HCT116 (cell line): ENCODE data around the gene KMT2E. TPM values are rescaled to one million over a fixed set of nuclear protein-coding genes. Genes with fewer than 3 reads are reported as not detected.

Experiments used
- ATAC-seq: fragments of 200-7000 bp; cut with Tn5 transposase; 2 replicates; pipeline ENCODE4 v1.9.1; 2020; ENCODE audit warnings: mild to moderate bottlenecking, moderate library complexity
- BruUV-seq: library from RNA; stranded (reverse); fragments of 400-500 nt; replicated peaks from 2 replicates; lab custom pipeline; 2021; lab: Mats Ljungman, UMichigan
- CTCF ChIA-PET: fragments of 300-600 bp; sonication (Branson Sonifier 250); formaldehyde crosslinking; loops from one replicate; lab custom pipeline; 2021; ENCODE audit warnings: antibody characterized with exemption; lab: Charles Lee
- POLR2A ChIA-PET: fragments of 300-600, 350-600 bp; sonication (Branson Sonifier 250); formaldehyde crosslinking; loops from one replicate; lab custom pipeline; 2021; ENCODE audit warnings: antibody characterized with exemption; lab: Charles Lee
- RAD21 ChIA-PET, 2 experiments: fragments of 300-600 bp; sonication (Branson Sonifier 250); formaldehyde crosslinking; loops; one replicate each; lab custom pipeline; 2023; ENCODE audit warnings: low total read pairs in 2 of 2; ENCODE audit not compliant: uncharacterized antibody in 2 of 2, unreplicated experiment in 2 of 2, low non-redundant PET in 1 of 2; lab: Charles Lee
- DNase-seq: peaks from one replicate; pipeline ENCODE4 v3.0.0-alpha.2; 2010; ENCODE audit warnings: low read depth, low spot score
- H2AFZ ChIP-seq: fragments of 200-600 bp; shearing (Covaris generic), sonication (generic); 2 replicates; pipeline ENCODE4 v1.6.1; 2017; ENCODE audit warnings: low read depth, mixed run types, mixed read lengths, antibody characterized with exemption, low read length; ENCODE audit not compliant: poor library complexity, severe bottlenecking
- H3K27ac ChIP-seq: 2 replicates; pipeline ENCODE4 v1.5.1; 2012; ENCODE audit warnings: low read depth, low read length
- H3K27me3 ChIP-seq: fragments of 200-600 bp; sonication (generic); 2 replicates; pipeline ENCODE4 v1.6.1; 2016; ENCODE audit warnings: mixed run types, low read length, mixed read lengths; ENCODE audit not compliant: insufficient read depth
- H3K36me3 ChIP-seq, 2 experiments: fragments of 200-500 bp in 1 of 2; fragments of 200-600 bp in 1 of 2; sonication (Bioruptor generic) in 1 of 2; sonication (generic) in 1 of 2; 2 replicates each; pipeline versions ENCODE4 v1.5.1 to v1.6.1; 2014 to 2016; ENCODE audit warnings: low read length in 2 of 2, inconsistent platforms in 1 of 2, mixed read lengths in 1 of 2, mixed run types in 1 of 2; ENCODE audit not compliant: insufficient read depth in 2 of 2, control insufficient read depth in 1 of 2
- H3K4me1 ChIP-seq, 2 experiments: fragments of 200-600 bp in 1 of 2; sonication (generic) in 1 of 2; 2 replicates each; pipeline versions ENCODE4 v1.5.1 to v1.6.1; 2012 to 2017; ENCODE audit warnings: low read length in 2 of 2, inconsistent platforms in 1 of 2, mild to moderate bottlenecking in 1 of 2, mixed read lengths in 1 of 2, mixed run types in 1 of 2, moderate library complexity in 1 of 2; ENCODE audit not compliant: insufficient read depth in 2 of 2, control insufficient read depth in 1 of 2
- H3K4me2 ChIP-seq: fragments of 200-600 bp; sonication (generic); 2 replicates; pipeline ENCODE4 v1.6.1; 2017; ENCODE audit warnings: mixed run types, low read length, mixed read lengths
- H3K4me3 ChIP-seq, 2 experiments: fragments of 200-600 bp in 1 of 2; sonication (generic) in 1 of 2; replicated peaks in 1 of 2; 2 replicates each; pipeline ENCODE4 v1.5.1; 2011 to 2016; ENCODE audit warnings: low read length in 2 of 2, control low read depth in 1 of 2, low read depth in 1 of 2, mild to moderate bottlenecking in 1 of 2, mixed read lengths in 1 of 2, mixed run types in 1 of 2
- H3K79me2 ChIP-seq: fragments of 200-600 bp; sonication (generic); 2 replicates; pipeline ENCODE4 v1.6.1; 2017; ENCODE audit warnings: mild to moderate bottlenecking, mixed run types, low read length, moderate library complexity, mixed read lengths; ENCODE audit not compliant: insufficient read depth
- H3K9ac ChIP-seq: fragments of 200-600 bp; sonication (generic); 2 replicates; pipeline ENCODE4 v1.6.1; 2016; ENCODE audit warnings: low read length, mixed read lengths
- H3K9me2 ChIP-seq: fragments of 200-600 bp; sonication (generic), shearing (Covaris generic); 2 replicates; pipeline ENCODE4 v1.6.1; 2017; ENCODE audit warnings: mixed run types, mild to moderate bottlenecking, moderate library complexity; ENCODE audit not compliant: insufficient read depth
- H3K9me3 ChIP-seq, 2 experiments: fragments of 200-500 bp in 1 of 2; fragments of 200-600 bp in 1 of 2; sonication (Bioruptor generic) in 1 of 2; sonication (generic) in 1 of 2; 2 replicates each; pipeline ENCODE4 v1.6.1; 2014 to 2017; ENCODE audit warnings: low read length in 2 of 2, mixed read lengths in 2 of 2, inconsistent platforms in 1 of 2, low read depth in 1 of 2, mild to moderate bottlenecking in 1 of 2, mixed run types in 1 of 2, moderate library complexity in 1 of 2; ENCODE audit not compliant: control insufficient read depth in 1 of 2, insufficient read depth in 1 of 2
- H4K20me1 ChIP-seq: fragments of 200-600 bp; sonication (generic), shearing (Covaris generic); 2 replicates; pipeline ENCODE4 v1.6.1; 2017; ENCODE audit warnings: mixed run types, mild to moderate bottlenecking, moderate library complexity; ENCODE audit not compliant: insufficient read depth
- ATF3 ChIP-seq: IDR thresholded peaks from 2 replicates; pipeline ENCODE4 v1.6.1; 2012
- CBX3 ChIP-seq: IDR thresholded peaks from 2 replicates; pipeline ENCODE4 v1.6.1; 2012; ENCODE audit warnings: low read depth
- CEBPB ChIP-seq: IDR thresholded peaks from 2 replicates; pipeline ENCODE4 v1.6.1; 2012; ENCODE audit warnings: low read depth
- CTCF ChIP-seq, 3 experiments: fragments of 200-600 bp in 1 of 3; sonication (generic) in 1 of 3; IDR thresholded peaks in 2 of 3; conservative IDR thresholded peaks in 1 of 3; 2 replicates each; pipeline ENCODE4 v1.5.1; 2012 to 2017; ENCODE audit warnings: low read depth in 2 of 3, low read length in 2 of 3, antibody characterized with exemption in 1 of 3, borderline replicate concordance in 1 of 3, control low read depth in 1 of 3, mild to moderate bottlenecking in 1 of 3, mixed read lengths in 1 of 3, mixed run types in 1 of 3, moderate library complexity in 1 of 3; ENCODE audit not compliant: insufficient read depth in 1 of 3
- EGR1 ChIP-seq: IDR thresholded peaks from 2 replicates; pipeline ENCODE4 v1.6.1; 2012; ENCODE audit warnings: low read depth
- ELF1 ChIP-seq: IDR thresholded peaks from 2 replicates; pipeline ENCODE4 v1.6.1; 2012; ENCODE audit warnings: low read depth, borderline replicate concordance
- EZH2phosphoT487 ChIP-seq: fragments of 200-600 bp; IDR thresholded peaks from 2 replicates; pipeline ENCODE4 v1.6.1; 2018; ENCODE audit warnings: antibody characterized with exemption, borderline replicate concordance
- MAX ChIP-seq: IDR thresholded peaks from 2 replicates; pipeline ENCODE4 v1.6.1; 2012
- POLR2A ChIP-seq: IDR thresholded peaks from 2 replicates; pipeline ENCODE4 v1.7.0; 2011; ENCODE audit warnings: borderline replicate concordance; ENCODE audit not compliant: insufficient read depth, insufficient read length; ENCODE audit errors: extremely low read depth
- POLR2AphosphoS5 ChIP-seq: IDR thresholded peaks from 2 replicates; pipeline ENCODE4 v1.6.1; 2011; ENCODE audit warnings: mild to moderate bottlenecking, low read depth, low read length, moderate library complexity
- RAD21 ChIP-seq: IDR thresholded peaks from 2 replicates; pipeline ENCODE4 v1.6.1; 2012; ENCODE audit warnings: low read depth, mild to moderate bottlenecking
- SIN3A ChIP-seq: IDR thresholded peaks from 2 replicates; pipeline ENCODE4 v1.6.1; 2012; ENCODE audit warnings: low read depth
- SP1 ChIP-seq: IDR thresholded peaks from 2 replicates; pipeline ENCODE4 v1.6.1; 2012; ENCODE audit warnings: low read depth
- SRF ChIP-seq: IDR thresholded peaks from 2 replicates; pipeline ENCODE4 v1.6.1; 2012; ENCODE audit warnings: low read depth
- TCF7L2 ChIP-seq: IDR thresholded peaks from 2 replicates; pipeline ENCODE4 v1.7.0; 2011; ENCODE audit warnings: borderline replicate concordance, inconsistent platforms; ENCODE audit not compliant: insufficient read depth, insufficient read length; ENCODE audit errors: extremely low read depth
- YY1 ChIP-seq: IDR thresholded peaks from 2 replicates; pipeline ENCODE4 v1.6.1; 2011; ENCODE audit warnings: low read length, low read depth, moderate library complexity, mild to moderate bottlenecking; ENCODE audit not compliant: insufficient replicate concordance; ENCODE audit errors: extremely low read depth
- ZBTB33 ChIP-seq: IDR thresholded peaks from 2 replicates; pipeline ENCODE4 v1.6.1; 2011; ENCODE audit warnings: mild to moderate bottlenecking, low read length, moderate library complexity; ENCODE audit not compliant: insufficient replicate concordance; ENCODE audit errors: extremely low read depth
- ZFX ChIP-seq: fragments of 450-650 bp; IDR thresholded peaks from 2 replicates; pipeline ENCODE4 v1.6.1; 2017
- intact Hi-C: fragments of 100-400 bp; cut with micrococcal nuclease; formaldehyde crosslinking; loops from 2 replicates; pipeline ENCODE4 v1.10.0; 2022
- total RNA-seq: library from RNA; stranded (reverse); gene quantifications from one replicate; pipeline ENCODE4 v1.2.1, GENCODE V29; 2021; ENCODE audit not compliant: unreplicated experiment

KMT2E gene
- total RNA-seq, 1 experiment from 2014 or later, result 39.8 TPM

- BruUV-seq, result no TSS peak
- ChIA-PET POLR2A (no interaction called here), CTCF (no interaction called here), RAD21 (no interaction called here)
- intact Hi-C loops, result no loop called here
- H3K9me3 ChIP-seq, result no peaks in the 10 kb centered on the region
- H3K4me1 ChIP-seq, result no peaks in the 10 kb centered on the region
- TF ChIP-seq ZBTB33 (no peak), SRF (no peak), POLR2AphosphoS5 (no peak), ZFX (no peak), CEBPB (no peak), CTCF (IDR thresholded peaks at IDR 0.05 in 2 of 3, conservative IDR thresholded peaks at IDR 0.05 in 1 of 3; ENCODE audit: borderline replicate concordance in 1 of 3, insufficient read depth in 1 of 3, low read depth in 2 of 3, low read length in 2 of 3) (no peak), SP1 (no peak), YY1 (no peak), CBX3 (no peak), POLR2A (no peak), ELF1 (no peak), TCF7L2 (no peak), RAD21 (no peak), SIN3A (no peak), MAX (no peak), ATF3 (no peak), EZH2phosphoT487 (no peak), EGR1 (no peak)
- peaks cover 85% of the 10 kb centered on the region for H3K79me2 ChIP-seq
- no peak overlapping the region for H3K4me2 ChIP-seq
- no peak overlapping the region for H3K4me3 ChIP-seq
- H3K27me3 ChIP-seq, result no peaks in the 10 kb centered on the region
- DNase-seq (no peak), ATAC-seq (no peak)
- no peak overlapping the region for H3K27ac ChIP-seq
- H3K9me2 ChIP-seq, result no peaks in the 10 kb centered on the region
- H4K20me1 ChIP-seq, result peaks cover 13% of the 10 kb centered on the region; the same call in 1 of the 2 replicates
- no peak overlapping the region for H3K9ac ChIP-seq
- H3K36me3 ChIP-seq, result peaks cover 0 to 8% of the 10 kb centered on the region in 2 experiments; a peak in 2 of 4 replicates
- H2AFZ ChIP-seq, result no peak overlapping the region
Measured at GRCh38 chr7:105055621-105056020, 41.6 kb downstream of the KMT2E start.
